Neuronal stem cell (in vitro differentiated cells): ENCODE measurements around the gene ESYT2.

ENCODE experiments used
- DNase-seq: peaks from one replicate; pipeline ENCODE4 v3.0.0-alpha.2; 2013; ENCODE audit warnings: low spot score
- H2AFZ ChIP-seq: one replicate; pipeline ENCODE4 v1.6.1; 2013; ENCODE audit warnings: mild to moderate bottlenecking, low read length, inconsistent platforms
- H2AK5ac ChIP-seq: 2 replicates; pipeline ENCODE4 v1.6.1; 2013; ENCODE audit warnings: low read depth, mild to moderate bottlenecking, inconsistent platforms, low read length, moderate library complexity, mixed read lengths
- H2BK120ac ChIP-seq: 2 replicates; pipeline ENCODE4 v1.6.1; 2013; ENCODE audit warnings: low read depth, mild to moderate bottlenecking, inconsistent platforms, low read length, moderate library complexity, mixed read lengths
- H2BK12ac ChIP-seq: one replicate; pipeline ENCODE4 v1.6.1; 2013; ENCODE audit warnings: low read length, inconsistent platforms
- H2BK15ac ChIP-seq: 2 replicates; pipeline ENCODE4 v1.6.1; 2013; ENCODE audit warnings: mild to moderate bottlenecking, low read length, inconsistent platforms, mixed read lengths
- H2BK5ac ChIP-seq: one replicate; pipeline ENCODE4 v1.6.1; 2013; ENCODE audit warnings: inconsistent platforms, mild to moderate bottlenecking, low read length, moderate library complexity
- H3K14ac ChIP-seq: one replicate; pipeline ENCODE4 v1.6.1; 2013; ENCODE audit warnings: low read length, inconsistent platforms
- H3K18ac ChIP-seq: 2 replicates; pipeline ENCODE4 v1.6.1; 2013; ENCODE audit warnings: low read length, inconsistent platforms
- H3K23ac ChIP-seq: 2 replicates; pipeline ENCODE4 v1.6.1; 2013; ENCODE audit warnings: low read depth, mild to moderate bottlenecking, mixed read lengths, low read length, inconsistent platforms; ENCODE audit not compliant: poor library complexity
- H3K27ac ChIP-seq: replicated peaks from 3 replicates; pipeline ENCODE4 v1.5.1; 2013; ENCODE audit warnings: low read length, inconsistent platforms
- H3K27me3 ChIP-seq, 3 experiments: 2 replicates each; pipeline ENCODE4 v1.6.1; 2013; ENCODE audit warnings: low read length in 3 of 3, mild to moderate bottlenecking in 2 of 3, inconsistent platforms in 1 of 3, low read depth in 1 of 3, mixed read lengths in 1 of 3, moderate library complexity in 1 of 3; ENCODE audit not compliant: control insufficient read depth in 3 of 3, insufficient read depth in 3 of 3
- H3K36me3 ChIP-seq, 2 donors: replicated peaks in 1 of 2; 2 replicates each; pipeline ENCODE4 v1.6.1; 2013; ENCODE audit warnings: low read length in 2 of 2; ENCODE audit not compliant: control insufficient read depth in 2 of 2, insufficient read depth in 2 of 2
- H3K4ac ChIP-seq: 2 replicates; pipeline ENCODE4 v1.6.1; 2013; ENCODE audit warnings: inconsistent platforms, mild to moderate bottlenecking, low read length, moderate library complexity
- H3K4me1 ChIP-seq, 2 donors: 1 replicate in 1 of 2; 2 replicates in 1 of 2; pipeline ENCODE4 v1.6.1; 2013; ENCODE audit warnings: low read length in 2 of 2, low read depth in 1 of 2; ENCODE audit not compliant: control insufficient read depth in 2 of 2, insufficient read depth in 1 of 2
- H3K4me2 ChIP-seq: one replicate; pipeline ENCODE4 v1.6.1; 2013; ENCODE audit warnings: mild to moderate bottlenecking, low read length, inconsistent platforms; ENCODE audit not compliant: insufficient read depth, poor library complexity, severe bottlenecking
- H3K4me3 ChIP-seq, 2 donors: 2 replicates each; pipeline ENCODE4 v1.5.1; 2013; ENCODE audit warnings: low read length in 2 of 2, mild to moderate bottlenecking in 2 of 2, inconsistent platforms in 1 of 2, moderate library complexity in 1 of 2
- H3K79me1 ChIP-seq: one replicate; pipeline ENCODE4 v1.6.1; 2013; ENCODE audit warnings: low read depth, mild to moderate bottlenecking, inconsistent platforms, low read length, moderate library complexity
- H3K9ac ChIP-seq: one replicate; pipeline ENCODE4 v1.6.1; 2013; ENCODE audit warnings: mild to moderate bottlenecking, low read depth, low read length, inconsistent platforms; ENCODE audit not compliant: poor library complexity
- H3K9me3 ChIP-seq, 2 donors: replicated peaks in 1 of 2; 2 replicates each; pipeline versions ENCODE3 to v1.6.1; 2013; ENCODE audit warnings: low read length in 2 of 2, mild to moderate bottlenecking in 2 of 2, inconsistent platforms in 1 of 2, low read depth in 1 of 2, mixed read lengths in 1 of 2, moderate library complexity in 1 of 2; ENCODE audit not compliant: control insufficient read depth in 2 of 2, insufficient read depth in 1 of 2
- H4K8ac ChIP-seq: one replicate; pipeline ENCODE4 v1.6.1; 2013; ENCODE audit warnings: low read depth, mild to moderate bottlenecking, inconsistent platforms, low read length, moderate library complexity
- H4K91ac ChIP-seq: one replicate; pipeline ENCODE4 v1.6.1; 2013; ENCODE audit warnings: low read length, low read depth, mild to moderate bottlenecking, inconsistent platforms; ENCODE audit not compliant: poor library complexity
- WGBS, 2 donors: extraction: QIAGEN DNeasy Blood & Tissue Kit; methylation state at CpG; one replicate each; pipeline ENCODE4 v1.1.7; 2013; ENCODE audit warnings: missing lambda C conversion rate in 2 of 2, mixed read lengths in 1 of 2; ENCODE audit not compliant: insufficient read length in 2 of 2, insufficient replicate concordance in 1 of 2; ENCODE audit errors: extremely low coverage in 2 of 2; 5-methylcytosine and 5-hydroxymethylcytosine counted together

Gene ESYT2

DNA sequence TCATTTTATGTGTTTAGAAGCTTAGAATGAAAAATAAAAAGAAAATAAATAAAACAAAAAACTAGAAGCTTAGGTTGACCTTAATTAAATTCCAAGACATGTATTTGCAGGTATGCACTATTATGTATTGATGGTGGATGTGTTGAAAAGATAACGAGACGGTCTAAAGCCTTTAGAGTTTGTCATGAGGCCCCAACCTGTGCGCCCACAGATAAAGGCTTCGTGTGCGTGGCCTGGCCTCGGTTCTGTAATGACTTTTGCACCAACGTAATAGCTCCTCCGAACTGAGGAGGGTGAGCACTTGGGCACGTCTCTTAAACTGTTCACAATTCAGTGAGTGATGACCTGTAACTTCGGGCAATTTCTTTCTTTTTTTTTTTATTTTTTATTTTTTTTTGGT is 81.0 kb downstream of the ESYT2 start:
- Histone ChIP-seq H3K23ac (no peak overlapping the region), H3K4me1 (no peaks in the 10 kb centered on the region), H3K27me3 (peaks cover 0 to 2% (median 0%) of the 10 kb centered on the region in 3 experiments), H3K4ac (no peak overlapping the region), H2BK5ac (no peak overlapping the region), H4K8ac (no peak overlapping the region), H2BK120ac (no peak overlapping the region), H3K79me1 (no peaks in the 10 kb centered on the region), H3K9ac (no peak overlapping the region), H2AFZ (no peak overlapping the region), H2AK5ac (no peak overlapping the region), H2BK12ac (no peak overlapping the region), H3K27ac (no peak overlapping the region), H3K14ac (no peak overlapping the region), H3K4me3 (no peak overlapping the region), H3K18ac (no peak overlapping the region), H3K36me3 (peaks cover 3 to 24% of the 10 kb centered on the region in 2 donors), H2BK15ac (no peak overlapping the region), H3K9me3 (no peaks in the 10 kb centered on the region), H3K4me2 (no peak overlapping the region), H4K91ac (no peak overlapping the region)
- no CpG with 5 or more reads among the region's 10 CpGs for WGBS, 2 donors
- DNase-seq, result no peak

- Histone ChIP-seq H3K79me1 (no peaks in the 10 kb centered on the region), H3K4me2 (no peak overlapping the region), H3K9ac (no peak overlapping the region), H3K23ac (no peak overlapping the region), H4K8ac (no peak overlapping the region), H3K27me3 (peaks cover 0 to 2% (median 0%) of the 10 kb centered on the region in 3 experiments), H2BK5ac (no peak overlapping the region), H3K18ac (no peak overlapping the region), H2BK15ac (no peak overlapping the region), H2BK12ac (no peak overlapping the region), H2AFZ (no peak overlapping the region), H3K27ac (no peak overlapping the region), H4K91ac (no peak overlapping the region), H3K4ac (no peak overlapping the region), H3K4me3 (no peak overlapping the region), H3K4me1 (no peaks in the 10 kb centered on the region), H3K36me3 (peaks cover 6 to 32% of the 10 kb centered on the region in 2 donors), H3K9me3 (no peaks in the 10 kb centered on the region), H2BK120ac (no peak overlapping the region), H2AK5ac (no peak overlapping the region), H3K14ac (no peak overlapping the region)
- no peak for DNase-seq
- WGBS, 2 donors, result no CpG with 5 or more reads among the region's 10 CpGs
These were observed 81.9 kb downstream of the ESYT2 start for GRCh38 chr7:158747408-158747807.

- Histone ChIP-seq H3K27ac (no peak overlapping the region), H2AK5ac (no peak overlapping the region), H3K4ac (no peak overlapping the region), H4K91ac (no peak overlapping the region), H3K79me1 (no peaks in the 10 kb centered on the region), H2BK120ac (no peak overlapping the region), H2BK12ac (no peak overlapping the region), H3K27me3 (peaks cover 0 to 2% (median 0%) of the 10 kb centered on the region in 3 experiments), H3K9ac (no peak overlapping the region), H3K9me3 (no peaks in the 10 kb centered on the region), H3K18ac (no peak overlapping the region), H2BK15ac (no peak overlapping the region), H4K8ac (no peak overlapping the region), H3K14ac (no peak overlapping the region), H2BK5ac (no peak overlapping the region), H2AFZ (no peak overlapping the region), H3K36me3 (peaks cover 8 to 37% of the 10 kb centered on the region in 2 donors), H3K23ac (no peak overlapping the region), H3K4me2 (no peak overlapping the region), H3K4me3 (no peak overlapping the region), H3K4me1 (no peaks in the 10 kb centered on the region)
- WGBS, 2 donors, result no CpG with 5 or more reads among the region's 9 CpGs
- DNase-seq, result no peak
These were observed 82.4 kb downstream of the ESYT2 start for GRCh38 chr7:158746957-158747356.

DNA sequence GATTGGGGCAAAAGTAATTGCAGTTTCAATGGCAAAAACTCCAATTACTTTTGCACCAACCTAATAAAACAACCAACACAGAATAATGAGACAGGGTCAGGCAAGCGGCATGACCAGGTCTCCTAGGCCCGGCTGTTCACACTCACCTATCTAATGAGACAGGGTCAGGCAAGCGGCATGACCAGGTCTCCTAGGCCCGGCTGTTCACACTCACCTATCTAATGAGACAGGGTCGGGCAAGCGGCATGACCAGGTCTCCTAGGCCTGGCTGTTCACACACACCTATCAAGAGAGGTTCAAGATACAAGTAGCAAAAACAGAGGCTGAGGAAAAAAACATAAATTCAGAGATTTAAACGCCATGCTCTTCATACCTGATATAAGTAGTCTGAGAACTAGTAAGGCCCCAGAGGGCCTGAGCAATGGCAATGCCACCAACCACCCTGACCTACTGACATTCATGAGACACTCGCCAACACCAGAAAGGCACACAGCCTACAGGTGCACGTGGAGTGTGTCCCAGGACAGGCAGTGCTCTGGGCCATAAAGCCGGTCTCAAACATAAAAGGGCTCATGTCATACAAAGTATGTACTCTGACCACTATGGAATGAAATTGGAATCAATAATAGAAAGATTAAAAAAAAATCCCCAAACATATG is 84.1 kb downstream of the ESYT2 start:
- Histone ChIP-seq H3K4me1 (no peaks in the 10 kb centered on the region), H2AFZ (no peak overlapping the region), H4K91ac (no peak overlapping the region), H3K27ac (no peak overlapping the region), H3K23ac (no peak overlapping the region), H3K14ac (no peak overlapping the region), H3K9me3 (no peaks in the 10 kb centered on the region), H3K18ac (no peak overlapping the region), H3K9ac (no peak overlapping the region), H2AK5ac (no peak overlapping the region), H2BK12ac (no peak overlapping the region), H3K4ac (no peak overlapping the region), H3K4me2 (no peak overlapping the region), H3K36me3 (peaks cover 14 to 54% of the 10 kb centered on the region in 2 donors), H4K8ac (no peak overlapping the region), H3K4me3 (no peak overlapping the region), H3K27me3 (peaks cover 0 to 2% (median 0%) of the 10 kb centered on the region in 3 experiments), H2BK15ac (no peak overlapping the region), H3K79me1 (no peaks in the 10 kb centered on the region), H2BK5ac (no peak overlapping the region), H2BK120ac (no peak overlapping the region)
- DNase-seq, result no peak
- no CpG with 5 or more reads among the region's 10 CpGs for WGBS, 2 donors
